T1000 (cell line): ENCODE results near the gene CUL4A.

Experiments used
- DNase-seq: peaks from one replicate; lab custom pipeline; 2025; ENCODE audit warnings: mixed read lengths; lab: John Stamatoyannopoulos, UW

CUL4A gene

GRCh38 chr13:113207890-113208420, 1.5 kb upstream of the CUL4A start:
- peak; percentile 65 for DNase-seq

- DNase-seq = peak; percentile 94
Observed at GRCh38 chr13:113208421-113209335, 735 bp upstream of the CUL4A start, which contains the start of gene PCID2. TSS of gene PCID2 (minus strand) at chr13:113208669. CDS start at chr13:113208634, 35 bp downstream.

- peak; percentile 65 for DNase-seq
Observed at GRCh38 chr13:113209759-113210421, 477 bp downstream of the CUL4A start.

GRCh38 chr13:113210833-113211232, 1.4 kb downstream of the CUL4A start:
- no peak for DNase-seq

GRCh38 chr13:113211774-113212173, 2.4 kb downstream of the CUL4A start:
- no peak for DNase-seq

- peak; percentile 71 for DNase-seq
Observed at GRCh38 chr13:113216254-113217048, 7.0 kb downstream of the CUL4A start.

- no peak for DNase-seq
Observed at GRCh38 chr13:113218586-113218985, 9.2 kb downstream of the CUL4A start.

- DNase-seq = no peak
Observed at GRCh38 chr13:113219256-113219940, 10.0 kb downstream of the CUL4A start.

- DNase-seq = no peak
Observed at GRCh38 chr13:113220141-113220598, 10.8 kb downstream of the CUL4A start.

- no peak for DNase-seq
Observed at GRCh38 chr13:113220877-113221276, 11.5 kb downstream of the CUL4A start.

- DNase-seq = no peak
Observed at GRCh38 chr13:113223070-113223469, 13.7 kb downstream of the CUL4A start.

GRCh38 chr13:113224486-113224885, 15.1 kb downstream of the CUL4A start:
- no peak for DNase-seq

- no peak for DNase-seq
Observed at GRCh38 chr13:113225515-113225914, 16.1 kb downstream of the CUL4A start.

GRCh38 chr13:113226873-113227450, 17.5 kb downstream of the CUL4A start:
- no peak for DNase-seq

- no peak for DNase-seq
Observed at GRCh38 chr13:113229161-113229560, 19.7 kb downstream of the CUL4A start.

GRCh38 chr13:113229791-113230190, 20.4 kb downstream of the CUL4A start:
- no peak for DNase-seq

GRCh38 chr13:113231306-113232207, 22.1 kb downstream of the CUL4A start:
- DNase-seq = no peak

GRCh38 chr13:113232208-113233003, 23.0 kb downstream of the CUL4A start:
- DNase-seq = no peak

- no peak for DNase-seq
Observed at GRCh38 chr13:113233101-113233500, 23.7 kb downstream of the CUL4A start.
